Keratinocyte (primary cell): ENCODE measurements around the gene ALLC.

Source experiments
- EZH2 ChIP-seq: IDR thresholded peaks from one replicate; pipeline ENCODE4 v1.6.1; 2012; ENCODE audit warnings: inconsistent platforms, mild to moderate bottlenecking, low read length, moderate library complexity
- TF ChIP-seq, protein P1 (sequence below), 3 experiments: IDR thresholded peaks in 1 of 3; conservative IDR thresholded peaks in 1 of 3; optimal IDR thresholded peaks in 1 of 3; 2 replicates in 2 of 3; 3 replicates in 1 of 3; pipeline versions ENCODE3 to v1.5.1; 2011; ENCODE audit warnings: low read length in 3 of 3, mild to moderate bottlenecking in 3 of 3, moderate library complexity in 2 of 3, control low read depth in 1 of 3, inconsistent platforms in 1 of 3; ENCODE audit not compliant: insufficient read depth in 2 of 3; ENCODE audit errors: extremely low read depth in 1 of 3

DNA sequence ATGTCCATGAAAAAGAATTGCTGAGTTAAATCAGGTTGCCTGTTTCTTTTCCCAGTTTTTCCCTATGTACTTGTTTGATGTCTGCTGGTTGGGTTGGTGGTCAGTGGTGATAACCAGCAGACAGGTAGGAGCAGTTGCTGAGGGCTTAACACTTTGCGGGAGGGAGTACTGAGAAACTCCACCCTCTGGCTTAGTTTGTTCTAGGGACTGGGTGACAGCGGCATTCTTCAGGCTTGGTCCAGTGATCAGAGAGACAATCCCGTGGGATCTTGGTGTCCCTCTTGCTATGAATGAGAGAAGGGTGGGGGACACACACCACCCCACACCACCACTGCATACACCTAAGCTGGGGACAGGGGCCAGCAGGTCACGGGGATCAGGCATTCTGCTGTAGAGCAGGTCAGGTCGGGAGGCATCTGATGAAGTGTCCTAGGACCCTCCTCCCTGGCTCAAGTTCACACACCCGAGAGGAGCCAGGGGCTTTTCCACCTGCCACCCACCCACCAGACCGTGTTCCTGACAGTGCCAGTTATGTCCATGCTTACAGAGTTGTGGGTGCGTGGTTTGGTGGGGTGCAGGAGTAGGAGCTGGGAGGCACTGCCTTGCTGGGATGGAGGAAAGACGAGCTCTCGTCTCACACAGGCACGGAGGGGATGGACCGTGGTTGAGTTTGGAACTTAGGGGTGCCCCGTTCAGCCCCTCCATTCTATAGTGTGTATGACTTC is 21.3 kb upstream of the ALLC start:
- TF ChIP-seq EZH2: no peak
- TF ChIP-seq, protein P1, sequence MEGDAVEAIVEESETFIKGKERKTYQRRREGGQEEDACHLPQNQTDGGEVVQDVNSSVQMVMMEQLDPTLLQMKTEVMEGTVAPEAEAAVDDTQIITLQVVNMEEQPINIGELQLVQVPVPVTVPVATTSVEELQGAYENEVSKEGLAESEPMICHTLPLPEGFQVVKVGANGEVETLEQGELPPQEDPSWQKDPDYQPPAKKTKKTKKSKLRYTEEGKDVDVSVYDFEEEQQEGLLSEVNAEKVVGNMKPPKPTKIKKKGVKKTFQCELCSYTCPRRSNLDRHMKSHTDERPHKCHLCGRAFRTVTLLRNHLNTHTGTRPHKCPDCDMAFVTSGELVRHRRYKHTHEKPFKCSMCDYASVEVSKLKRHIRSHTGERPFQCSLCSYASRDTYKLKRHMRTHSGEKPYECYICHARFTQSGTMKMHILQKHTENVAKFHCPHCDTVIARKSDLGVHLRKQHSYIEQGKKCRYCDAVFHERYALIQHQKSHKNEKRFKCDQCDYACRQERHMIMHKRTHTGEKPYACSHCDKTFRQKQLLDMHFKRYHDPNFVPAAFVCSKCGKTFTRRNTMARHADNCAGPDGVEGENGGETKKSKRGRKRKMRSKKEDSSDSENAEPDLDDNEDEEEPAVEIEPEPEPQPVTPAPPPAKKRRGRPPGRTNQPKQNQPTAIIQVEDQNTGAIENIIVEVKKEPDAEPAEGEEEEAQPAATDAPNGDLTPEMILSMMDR (optimal IDR thresholded peaks at IDR 0.05 in 1 of 3, IDR thresholded peaks at IDR 0.05 in 1 of 3, conservative IDR thresholded peaks at IDR 0.05 in 1 of 3; ENCODE audit: extremely low read depth in 1 of 3, insufficient read depth in 2 of 3, low read length in 3 of 3): no peak
